Measurements from ENCODE around the gene IRF9. TPM values are rescaled to one million over a fixed set of nuclear protein-coding genes. Genes with fewer than 3 reads are reported as not detected.

The IRF9 gene
- total and polyA plus RNA-seq, 2 of the 13 experiments (the other 11 are each of a cell fraction or from before 2014, with no cell fraction given) = 14.9 to 49.7 TPM

GRCh38 chr14:24130717-24131548 lies 30.1 kb upstream of the IRF9 start (continued):
- TF ChIP-seq, protein P1, sequence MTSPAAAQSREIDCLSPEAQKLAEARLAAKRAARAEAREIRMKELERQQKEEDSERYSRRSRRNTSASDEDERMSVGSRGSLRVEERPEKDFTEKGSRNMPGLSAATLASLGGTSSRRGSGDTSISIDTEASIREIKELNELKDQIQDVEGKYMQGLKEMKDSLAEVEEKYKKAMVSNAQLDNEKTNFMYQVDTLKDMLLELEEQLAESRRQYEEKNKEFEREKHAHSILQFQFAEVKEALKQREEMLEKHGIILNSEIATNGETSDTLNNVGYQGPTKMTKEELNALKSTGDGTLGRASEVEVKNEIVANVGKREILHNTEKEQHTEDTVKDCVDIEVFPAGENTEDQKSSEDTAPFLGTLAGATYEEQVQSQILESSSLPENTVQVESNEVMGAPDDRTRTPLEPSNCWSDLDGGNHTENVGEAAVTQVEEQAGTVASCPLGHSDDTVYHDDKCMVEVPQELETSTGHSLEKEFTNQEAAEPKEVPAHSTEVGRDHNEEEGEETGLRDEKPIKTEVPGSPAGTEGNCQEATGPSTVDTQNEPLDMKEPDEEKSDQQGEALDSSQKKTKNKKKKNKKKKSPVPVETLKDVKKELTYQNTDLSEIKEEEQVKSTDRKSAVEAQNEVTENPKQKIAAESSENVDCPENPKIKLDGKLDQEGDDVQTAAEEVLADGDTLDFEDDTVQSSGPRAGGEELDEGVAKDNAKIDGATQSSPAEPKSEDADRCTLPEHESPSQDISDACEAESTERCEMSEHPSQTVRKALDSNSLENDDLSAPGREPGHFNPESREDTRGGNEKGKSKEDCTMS (CRISPR knock-in tag; conservative IDR thresholded peaks at IDR 0.05) = no peak
- TF ChIP-seq, protein P2, sequence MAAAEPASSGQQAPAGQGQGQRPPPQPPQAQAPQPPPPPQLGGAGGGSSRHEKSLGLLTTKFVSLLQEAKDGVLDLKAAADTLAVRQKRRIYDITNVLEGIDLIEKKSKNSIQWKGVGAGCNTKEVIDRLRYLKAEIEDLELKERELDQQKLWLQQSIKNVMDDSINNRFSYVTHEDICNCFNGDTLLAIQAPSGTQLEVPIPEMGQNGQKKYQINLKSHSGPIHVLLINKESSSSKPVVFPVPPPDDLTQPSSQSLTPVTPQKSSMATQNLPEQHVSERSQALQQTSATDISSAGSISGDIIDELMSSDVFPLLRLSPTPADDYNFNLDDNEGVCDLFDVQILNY (CRISPR knock-in tag; conservative IDR thresholded peaks at IDR 0.05) = no peak
- TF ChIP-seq NPAS2 (CRISPR knock-in tag; IDR thresholded peaks at IDR 0.05; ENCODE audit: borderline replicate concordance) (no peak), ZNF644 (CRISPR knock-in tag; IDR thresholded peaks at IDR 0.05; ENCODE audit: low read depth) (peak; percentile 59), ZFY (CRISPR knock-in tag; IDR thresholded peaks at IDR 0.05) (peak; percentile 53; the same call in 1 of the 2 replicates), MIXL1 (CRISPR knock-in tag; IDR thresholded peaks at IDR 0.05) (peak; percentile 50; the same call in 1 of the 2 replicates), ZNF530 (CRISPR knock-in tag; IDR thresholded peaks at IDR 0.05; ENCODE audit: low read depth) (no peak), AGO1 (IDR thresholded peaks at IDR 0.05; ENCODE audit: low read depth, low read length, poor library complexity, severe bottlenecking) (no peak), THYN1 (CRISPR knock-in tag; IDR thresholded peaks at IDR 0.05; ENCODE audit: borderline replicate concordance, low read depth) (no peak), HOXA7 (CRISPR knock-in tag; IDR thresholded peaks at IDR 0.05) (no peak), SMAD9 (CRISPR knock-in tag; IDR thresholded peaks at IDR 0.05) (no peak), TERF1 (CRISPR knock-in tag; IDR thresholded peaks at IDR 0.05) (no peak), JUNB (CRISPR knock-in tag; IDR thresholded peaks at IDR 0.05; ENCODE audit: borderline replicate concordance) (no peak), MIER2 (CRISPR knock-in tag; IDR thresholded peaks at IDR 0.05) (no peak), PCBP1 (IDR thresholded peaks at IDR 0.05; ENCODE audit: borderline replicate concordance, low read depth, low read length) (0 out of 2 replicates have a peak, but pooled peaks have one; percentile 34), ZNF333 (CRISPR knock-in tag; IDR thresholded peaks at IDR 0.05; ENCODE audit: borderline replicate concordance) (0 out of 2 replicates have a peak, but pooled peaks have one; percentile 29), ZNF691 (CRISPR knock-in tag; IDR thresholded peaks at IDR 0.05; ENCODE audit: borderline replicate concordance, low read depth) (no peak), SRSF1 (optimal IDR thresholded peaks at IDR 0.05; ENCODE audit: low read depth, low read length) (no peak), ARID5B (CRISPR knock-in tag; IDR thresholded peaks at IDR 0.05) (peak; percentile 71)

Data from HepG2 (cell line).